ENCODE measurements around the gene EGR4. TPM values are rescaled to one million over a fixed set of nuclear protein-coding genes. Genes with fewer than 3 reads are reported as not detected.

EGR4 gene
- total RNA-seq, 1 donor from 2014 or later, result not detected

DNA sequence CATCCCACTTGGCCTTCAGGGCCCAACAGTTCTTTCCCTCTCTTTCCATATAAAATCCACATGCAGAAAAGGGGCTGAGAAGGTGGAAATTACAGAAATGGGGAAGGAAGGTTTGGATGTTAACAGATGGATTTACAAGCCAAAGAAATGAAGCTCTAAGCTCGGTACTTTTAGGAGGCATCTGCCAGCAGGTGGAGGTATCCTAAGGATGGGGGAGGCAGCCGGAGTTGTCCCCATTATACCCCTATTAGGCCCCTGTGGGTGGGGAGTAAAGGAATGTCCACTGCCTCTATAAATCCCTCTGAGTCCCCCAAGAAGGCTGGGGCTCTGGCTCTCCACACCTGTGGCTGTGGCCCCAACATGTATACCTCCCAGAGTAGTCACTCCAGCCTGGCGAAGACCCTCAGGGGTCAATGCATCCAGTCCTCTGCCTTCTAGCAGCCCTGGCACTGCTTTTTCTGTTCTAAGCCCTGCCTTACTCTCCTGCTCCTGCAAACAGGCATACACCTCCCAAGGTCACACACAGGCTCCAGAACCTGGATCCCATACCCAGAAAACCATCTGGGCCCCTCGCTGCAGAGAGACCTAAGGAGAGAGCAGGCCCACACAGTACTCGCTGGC is 10.3 kb downstream of the EGR4 start:
- FAIRE-seq (no peak), DNase-seq (ENCODE audit: low read depth) (no peak)
- TF ChIP-seq, protein P1, sequence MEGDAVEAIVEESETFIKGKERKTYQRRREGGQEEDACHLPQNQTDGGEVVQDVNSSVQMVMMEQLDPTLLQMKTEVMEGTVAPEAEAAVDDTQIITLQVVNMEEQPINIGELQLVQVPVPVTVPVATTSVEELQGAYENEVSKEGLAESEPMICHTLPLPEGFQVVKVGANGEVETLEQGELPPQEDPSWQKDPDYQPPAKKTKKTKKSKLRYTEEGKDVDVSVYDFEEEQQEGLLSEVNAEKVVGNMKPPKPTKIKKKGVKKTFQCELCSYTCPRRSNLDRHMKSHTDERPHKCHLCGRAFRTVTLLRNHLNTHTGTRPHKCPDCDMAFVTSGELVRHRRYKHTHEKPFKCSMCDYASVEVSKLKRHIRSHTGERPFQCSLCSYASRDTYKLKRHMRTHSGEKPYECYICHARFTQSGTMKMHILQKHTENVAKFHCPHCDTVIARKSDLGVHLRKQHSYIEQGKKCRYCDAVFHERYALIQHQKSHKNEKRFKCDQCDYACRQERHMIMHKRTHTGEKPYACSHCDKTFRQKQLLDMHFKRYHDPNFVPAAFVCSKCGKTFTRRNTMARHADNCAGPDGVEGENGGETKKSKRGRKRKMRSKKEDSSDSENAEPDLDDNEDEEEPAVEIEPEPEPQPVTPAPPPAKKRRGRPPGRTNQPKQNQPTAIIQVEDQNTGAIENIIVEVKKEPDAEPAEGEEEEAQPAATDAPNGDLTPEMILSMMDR (IDR thresholded peaks at IDR 0.05; ENCODE audit: insufficient read depth, low read length, severe bottlenecking), result no peak
- H3K4me3 ChIP-seq (ENCODE audit: low read depth, low read length), result peak overlapping the region; percentile 46
- no peaks in the 10 kb centered on the region for H3K36me3 ChIP-seq (ENCODE audit: control insufficient read depth, insufficient read depth, low read length)
- H3K27me3 ChIP-seq (ENCODE audit: control insufficient read depth, insufficient read depth, low read length), result peaks cover 8% of the 10 kb centered on the region

DNA sequence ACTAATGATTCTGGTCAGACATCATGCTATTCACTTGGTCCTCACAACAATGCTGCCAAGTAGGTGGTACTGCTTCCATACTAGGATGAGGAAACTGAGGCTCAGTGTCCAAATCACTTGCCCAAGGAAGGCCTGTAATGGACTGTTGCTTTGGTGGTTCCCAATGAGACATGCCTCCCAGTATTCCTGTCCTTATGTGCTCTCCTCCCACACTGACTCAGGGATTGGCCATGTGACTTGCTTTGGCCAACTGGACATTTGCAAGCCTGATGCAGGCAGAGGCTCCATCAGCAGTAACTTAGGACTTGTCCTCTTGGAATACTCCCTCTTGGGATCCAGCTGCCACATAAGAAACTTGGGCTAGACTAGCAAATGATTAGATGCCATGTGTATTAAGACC is 12.1 kb downstream of the EGR4 start:
- no peak for DNase-seq (ENCODE audit: low read depth)
- no peak for FAIRE-seq
- TF ChIP-seq, protein P1 (IDR thresholded peaks at IDR 0.05; ENCODE audit: insufficient read depth, low read length, severe bottlenecking), result no peak
- no peaks in the 10 kb centered on the region for H3K36me3 ChIP-seq (ENCODE audit: control insufficient read depth, insufficient read depth, low read length)
- H3K27me3 ChIP-seq (ENCODE audit: control insufficient read depth, insufficient read depth, low read length), result peaks cover 2% of the 10 kb centered on the region
- H3K4me3 ChIP-seq (ENCODE audit: low read depth, low read length), result no peak overlapping the region

DNA sequence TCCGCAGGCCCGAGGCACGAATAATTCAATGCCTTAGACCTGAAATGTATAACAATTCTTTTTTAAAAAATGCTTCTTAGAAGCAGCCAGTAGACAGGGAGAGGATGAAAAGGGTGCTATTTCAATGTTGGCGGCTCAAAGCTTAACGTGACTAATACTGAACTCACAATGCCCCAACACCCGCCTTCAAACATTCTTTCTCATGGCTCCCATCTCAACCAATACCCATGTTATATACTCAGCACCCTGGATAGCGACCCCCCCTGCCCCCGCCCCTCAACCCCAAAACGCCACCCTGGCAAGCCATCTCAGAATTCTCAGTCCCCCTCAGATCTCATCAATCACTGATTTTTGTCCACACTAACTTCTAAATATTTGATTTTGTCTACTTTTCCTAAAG is 13.5 kb downstream of the EGR4 start:
- Histone ChIP-seq H3K4me3 (ENCODE audit: low read depth, low read length) (no peak overlapping the region), H3K27me3 (ENCODE audit: control insufficient read depth, insufficient read depth, low read length) (no peaks in the 10 kb centered on the region), H3K36me3 (ENCODE audit: control insufficient read depth, insufficient read depth, low read length) (no peaks in the 10 kb centered on the region)
- FAIRE-seq (no peak), DNase-seq (ENCODE audit: low read depth) (no peak)
- TF ChIP-seq, protein P1 (IDR thresholded peaks at IDR 0.05; ENCODE audit: insufficient read depth, low read length, severe bottlenecking), result no peak

DNA sequence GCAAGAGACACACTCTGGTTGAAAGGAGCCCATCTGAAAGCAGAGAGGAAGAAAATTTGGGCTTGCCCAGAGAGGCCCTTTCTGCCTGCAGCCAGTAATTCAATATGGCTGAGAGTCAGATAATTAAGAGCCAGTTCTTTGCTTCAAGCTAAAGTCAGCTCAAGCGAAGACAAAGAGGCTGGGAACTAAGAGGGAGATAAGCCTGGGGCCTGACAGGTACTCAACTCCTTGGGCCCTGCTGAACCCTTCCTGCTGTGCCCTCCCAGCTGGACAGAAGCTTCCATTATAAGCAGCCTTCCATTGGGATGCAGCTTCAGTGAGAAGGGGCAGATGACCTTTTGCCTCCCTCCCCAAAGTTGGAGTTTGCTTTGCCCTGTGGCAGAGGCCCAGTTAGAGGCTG is 21.1 kb downstream of the EGR4 start:
- no peaks in the 10 kb centered on the region for H3K36me3 ChIP-seq (ENCODE audit: control insufficient read depth, insufficient read depth, low read length)
- DNase-seq (ENCODE audit: low read depth) (no peak), FAIRE-seq (no peak)
- TF ChIP-seq, protein P1 (IDR thresholded peaks at IDR 0.05; ENCODE audit: insufficient read depth, low read length, severe bottlenecking), result no peak
- H3K4me3 ChIP-seq (ENCODE audit: low read depth, low read length), result no peak overlapping the region
- H3K27me3 ChIP-seq (ENCODE audit: control insufficient read depth, insufficient read depth, low read length), result no peaks in the 10 kb centered on the region

DNA sequence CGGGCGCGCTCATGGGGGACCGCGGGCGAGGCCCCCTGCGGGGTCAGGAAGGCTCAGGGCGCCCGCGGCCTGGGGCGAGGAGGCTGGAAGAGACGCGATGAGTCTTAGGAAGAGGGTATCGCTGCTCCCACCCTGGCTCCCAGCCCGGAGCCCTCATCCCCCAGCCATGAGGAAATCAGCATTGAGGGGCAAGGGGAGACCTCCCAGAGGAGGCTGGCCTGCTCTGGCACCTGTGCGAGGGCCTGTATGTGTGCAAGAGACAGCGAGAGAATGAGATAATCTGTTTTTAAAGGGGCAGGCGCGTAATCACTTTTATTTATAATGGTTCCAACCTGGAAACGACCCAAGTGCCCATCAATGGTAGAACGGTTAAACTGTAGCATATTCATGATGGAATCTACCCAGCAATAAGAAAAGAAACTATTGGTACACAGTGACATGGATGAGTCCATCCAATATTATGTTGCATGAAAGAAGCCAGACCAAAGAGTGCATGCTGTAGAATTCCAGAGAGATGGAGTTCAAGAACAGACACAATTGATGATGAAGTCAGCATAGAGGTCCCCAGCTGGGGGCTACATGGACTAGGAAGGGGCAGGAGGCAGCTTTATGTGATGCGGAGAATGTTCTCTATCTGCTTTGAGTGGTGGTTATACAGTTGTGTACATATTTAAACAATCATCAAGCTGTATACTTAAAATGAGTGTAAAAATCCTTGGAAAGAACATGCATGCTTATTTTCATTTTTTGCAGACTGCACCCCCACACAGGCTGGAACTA is 23.5 kb downstream of the EGR4 start:
- no peak for DNase-seq (ENCODE audit: low read depth)
- no peaks in the 10 kb centered on the region for H3K36me3 ChIP-seq (ENCODE audit: control insufficient read depth, insufficient read depth, low read length)
- H3K27me3 ChIP-seq (ENCODE audit: control insufficient read depth, insufficient read depth, low read length), result no peaks in the 10 kb centered on the region
- FAIRE-seq, result no peak
- peak overlapping the region; percentile 36 for H3K4me3 ChIP-seq (ENCODE audit: low read depth, low read length)
- TF ChIP-seq, protein P1 (IDR thresholded peaks at IDR 0.05; ENCODE audit: insufficient read depth, low read length, severe bottlenecking), result no peak

Data from bronchial epithelial cell (primary cell).